Common myeloid progenitor, CD34-positive (primary cell): ENCODE data around the gene RSAD2. TPM values are rescaled to one million over a fixed set of nuclear protein-coding genes. Genes with fewer than 3 reads are reported as not detected.

Experiments
- CTCF ChIA-PET: fragments of 350-600 bp; sonication (Branson Sonifier 250); formaldehyde crosslinking; loops from one replicate; lab custom pipeline; 2021; ENCODE audit warnings: antibody characterized with exemption; lab: Charles Lee
- POLR2A ChIA-PET: fragments of 350-600 bp; sonication (Branson Sonifier 250); formaldehyde crosslinking; loops from one replicate; lab custom pipeline; 2021; ENCODE audit warnings: antibody characterized with exemption; lab: Charles Lee
- DNase-seq, 3 donors: peaks; one replicate each; pipeline versions ENCODE4 v3.0.0 to v3.0.0-alpha.2; 2013
- H3K27ac ChIP-seq, 2 experiments: 1 replicate in 1 of 2; 2 replicates in 1 of 2; pipeline ENCODE4 v1.7.0; 2013; ENCODE audit warnings: inconsistent platforms in 2 of 2, low read length in 2 of 2, mild to moderate bottlenecking in 2 of 2, low read depth in 1 of 2, moderate library complexity in 1 of 2; ENCODE audit not compliant: severe bottlenecking in 2 of 2, insufficient read depth in 1 of 2, poor library complexity in 1 of 2
- H3K27me3 ChIP-seq, 5 experiments: replicated peaks in 2 of 5; 1 replicate in 3 of 5; 2 replicates in 2 of 5; pipeline versions ENCODE4 v1.6.1 to v1.7.0; 2013; ENCODE audit warnings: low read length in 4 of 5, mild to moderate bottlenecking in 2 of 5, moderate library complexity in 2 of 5, inconsistent platforms in 1 of 5; ENCODE audit not compliant: insufficient read depth in 5 of 5, control insufficient read depth in 4 of 5
- H3K36me3 ChIP-seq, 4 experiments: 1 replicate in 2 of 4; 2 replicates in 2 of 4; pipeline versions ENCODE4 v1.6.1 to v1.7.0; 2013; ENCODE audit warnings: low read length in 3 of 4, control low read depth in 1 of 4, mild to moderate bottlenecking in 1 of 4; ENCODE audit not compliant: control insufficient read depth in 4 of 4, insufficient read depth in 4 of 4
- H3K4me1 ChIP-seq, 4 experiments: 1 replicate in 3 of 4; 2 replicates in 1 of 4; pipeline versions ENCODE4 v1.6.1 to v1.7.1; 2013; ENCODE audit warnings: low read length in 3 of 4, mild to moderate bottlenecking in 3 of 4, control low read depth in 1 of 4, inconsistent platforms in 1 of 4, moderate library complexity in 1 of 4; ENCODE audit not compliant: control insufficient read depth in 4 of 4, insufficient read depth in 4 of 4; ENCODE audit errors: control extremely low read depth in 1 of 4
- H3K4me3 ChIP-seq, 7 experiments: 1 replicate in 4 of 7; 2 replicates in 3 of 7; pipeline versions ENCODE4 v1.5.1 to v1.7.0; 2013; ENCODE audit warnings: mild to moderate bottlenecking in 7 of 7, low read length in 6 of 7, moderate library complexity in 6 of 7, inconsistent platforms in 2 of 7, low read depth in 2 of 7, control low read depth in 1 of 7; ENCODE audit not compliant: insufficient read depth in 4 of 7, control insufficient read depth in 1 of 7; ENCODE audit errors: extremely low read depth in 1 of 7
- H3K9me3 ChIP-seq, 5 experiments: 1 replicate in 4 of 5; 2 replicates in 1 of 5; pipeline versions ENCODE4 v1.6.1 to v1.7.1; 2013; ENCODE audit warnings: low read length in 4 of 5, mild to moderate bottlenecking in 2 of 5, inconsistent platforms in 1 of 5, low read depth in 1 of 5, moderate library complexity in 1 of 5; ENCODE audit not compliant: control insufficient read depth in 4 of 5, insufficient read depth in 2 of 5; ENCODE audit errors: control extremely low read depth in 1 of 5
- WGBS: methylation state at CpG from one replicate; pipeline ENCODE4 v1.1.5; 2013; ENCODE audit not compliant: insufficient coverage; 5-methylcytosine and 5-hydroxymethylcytosine counted together
- polyA plus RNA-seq: library from polyadenylated mRNA; unstranded; fragments of 120-200 nt; gene quantifications from one replicate; pipeline ENCODE4 v1.2.1, GENCODE V29; 2013

RSAD2 gene, protein sequence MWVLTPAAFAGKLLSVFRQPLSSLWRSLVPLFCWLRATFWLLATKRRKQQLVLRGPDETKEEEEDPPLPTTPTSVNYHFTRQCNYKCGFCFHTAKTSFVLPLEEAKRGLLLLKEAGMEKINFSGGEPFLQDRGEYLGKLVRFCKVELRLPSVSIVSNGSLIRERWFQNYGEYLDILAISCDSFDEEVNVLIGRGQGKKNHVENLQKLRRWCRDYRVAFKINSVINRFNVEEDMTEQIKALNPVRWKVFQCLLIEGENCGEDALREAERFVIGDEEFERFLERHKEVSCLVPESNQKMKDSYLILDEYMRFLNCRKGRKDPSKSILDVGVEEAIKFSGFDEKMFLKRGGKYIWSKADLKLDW
- 21.4 TPM for polyA plus RNA-seq

DNA sequence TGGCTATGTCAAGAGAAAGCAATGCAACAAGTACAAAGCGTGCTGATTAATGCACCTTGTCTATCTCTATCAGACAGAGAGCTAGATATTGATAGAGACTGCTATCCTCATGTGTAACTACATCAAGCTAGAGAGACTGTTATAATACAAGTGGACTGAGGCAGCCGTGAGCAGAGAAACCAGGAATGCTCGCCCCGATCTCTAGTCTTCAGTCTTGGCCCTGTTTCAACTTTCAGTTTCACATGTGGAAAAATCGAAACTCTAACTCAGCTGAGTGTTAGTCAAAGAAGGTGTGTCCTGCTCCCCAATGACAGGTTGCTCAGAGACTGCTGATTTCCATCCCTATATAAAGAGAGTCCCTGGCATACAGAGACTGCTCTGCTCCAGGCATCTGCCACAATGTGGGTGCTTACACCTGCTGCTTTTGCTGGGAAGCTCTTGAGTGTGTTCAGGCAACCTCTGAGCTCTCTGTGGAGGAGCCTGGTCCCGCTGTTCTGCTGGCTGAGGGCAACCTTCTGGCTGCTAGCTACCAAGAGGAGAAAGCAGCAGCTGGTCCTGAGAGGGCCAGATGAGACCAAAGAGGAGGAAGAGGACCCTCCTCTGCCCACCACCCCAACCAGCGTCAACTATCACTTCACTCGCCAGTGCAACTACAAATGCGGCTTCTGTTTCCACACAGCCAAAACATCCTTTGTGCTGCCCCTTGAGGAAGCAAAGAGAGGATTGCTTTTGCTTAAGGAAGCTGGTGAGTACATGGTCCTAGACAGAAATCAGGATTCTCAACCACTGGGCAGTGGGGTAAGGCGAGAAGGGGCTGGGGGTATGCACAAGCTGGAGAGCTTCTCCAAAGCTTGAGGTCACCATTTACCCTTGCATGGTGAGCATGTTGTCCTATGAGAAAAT, at the start of gene RSAD2:
TSS of gene RSAD2 (plus strand) at position 376 of the 903 bp plus-strand sequence. CDS start at position 400, 24 bp downstream.
- 16% methylated on average over 6 of the region's 10 CpGs for WGBS
- peaks cover 0 to 7% (median 0%) of the 10 kb centered on the region in 5 experiments for H3K9me3 ChIP-seq
- H3K27me3 ChIP-seq: no peaks in the 10 kb centered on the region
- ChIA-PET POLR2A (no interaction called here), CTCF (interaction anchor here (1.1 to 6.0 kb wide), 8 partner anchors 9 to 39 kb away, joined by 3 to 69 read pairs (median 5); partner anchors contain the start of gene CMPK2)
- peak within 1 kb of the TSS in 6 of 7 experiments; percentile 58 to 89 (median 74) for H3K4me3 ChIP-seq
- no peaks in the 10 kb centered on the region for H3K36me3 ChIP-seq
- peak; percentile 68 to 86 (median 81) for DNase-seq
- H3K4me1 ChIP-seq: peaks cover 27 to 74% (median 58%) of the 10 kb centered on the region in 4 experiments
- peak within 1 kb of the TSS; percentile 16 to 67 for H3K27ac ChIP-seq

DNA sequence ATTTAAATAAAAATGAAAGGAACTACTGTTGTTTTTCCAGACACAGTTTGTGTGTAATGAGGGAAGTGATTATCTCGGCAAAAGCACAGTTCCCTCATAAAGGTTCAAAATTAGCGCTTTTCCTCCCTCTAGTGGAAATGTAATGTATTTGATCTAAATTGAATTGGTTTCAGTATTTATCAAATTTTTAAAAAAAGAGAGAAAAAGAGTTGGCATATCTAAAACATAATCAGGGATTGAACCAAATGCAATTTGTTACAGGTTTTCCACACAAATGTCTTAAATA, 49.3 kb upstream of the RSAD2 start:
- peaks cover 0 to 9% (median 2%) of the 10 kb centered on the region in 4 experiments for H3K4me1 ChIP-seq
- no CpG with 5 or more reads among the region's 2 CpGs for WGBS
- H3K27me3 ChIP-seq: no peaks in the 10 kb centered on the region
- no peak overlapping the region for H3K4me3 ChIP-seq
- H3K36me3 ChIP-seq: no peaks in the 10 kb centered on the region
- peaks cover 0 to 18% (median 8%) of the 10 kb centered on the region in 5 experiments for H3K9me3 ChIP-seq
- ChIA-PET CTCF (no interaction called here), POLR2A (no interaction called here)
- peak; percentile 46 to 73 (median 70) for DNase-seq
- no peak overlapping the region for H3K27ac ChIP-seq

DNA sequence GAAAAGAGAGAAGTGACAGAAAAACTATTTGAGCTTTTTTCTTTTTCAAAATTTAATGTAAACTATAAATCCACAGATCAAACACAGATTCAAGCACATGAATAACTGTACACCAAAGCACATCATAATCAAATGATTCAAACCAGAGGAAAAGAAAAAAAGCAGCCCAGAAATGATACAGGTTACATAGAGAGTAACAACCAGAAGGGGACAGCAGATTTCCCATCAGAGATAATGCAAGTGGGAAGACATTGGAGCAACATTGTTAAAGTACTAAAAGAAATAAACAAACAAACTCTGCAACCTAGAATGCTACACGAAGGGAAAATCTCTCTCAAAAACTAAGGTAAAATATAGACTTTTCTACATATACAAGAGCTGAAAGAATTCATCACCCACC, 46.3 kb upstream of the RSAD2 start:
- POLR2A ChIA-PET: no interaction called here
- no peaks in the 10 kb centered on the region for H3K36me3 ChIP-seq
- DNase-seq: peak in 2 of 3 donors; percentile 30 to 48
- H3K4me1 ChIP-seq: peaks cover 0 to 11% (median 2%) of the 10 kb centered on the region in 4 experiments
- WGBS: no CpG with 5 or more reads among the region's 1 CpG
- H3K4me3 ChIP-seq: no peak overlapping the region
- CTCF ChIA-PET: interaction anchor here (1.4 kb wide), 1 partner anchor 57 kb away, joined by 3 read pairs; no protein-coding TSS in a partner anchor
- no peak overlapping the region for H3K27ac ChIP-seq
- H3K9me3 ChIP-seq: peaks cover 6 to 32% (median 12%) of the 10 kb centered on the region in 5 experiments
- H3K27me3 ChIP-seq: no peaks in the 10 kb centered on the region

DNA sequence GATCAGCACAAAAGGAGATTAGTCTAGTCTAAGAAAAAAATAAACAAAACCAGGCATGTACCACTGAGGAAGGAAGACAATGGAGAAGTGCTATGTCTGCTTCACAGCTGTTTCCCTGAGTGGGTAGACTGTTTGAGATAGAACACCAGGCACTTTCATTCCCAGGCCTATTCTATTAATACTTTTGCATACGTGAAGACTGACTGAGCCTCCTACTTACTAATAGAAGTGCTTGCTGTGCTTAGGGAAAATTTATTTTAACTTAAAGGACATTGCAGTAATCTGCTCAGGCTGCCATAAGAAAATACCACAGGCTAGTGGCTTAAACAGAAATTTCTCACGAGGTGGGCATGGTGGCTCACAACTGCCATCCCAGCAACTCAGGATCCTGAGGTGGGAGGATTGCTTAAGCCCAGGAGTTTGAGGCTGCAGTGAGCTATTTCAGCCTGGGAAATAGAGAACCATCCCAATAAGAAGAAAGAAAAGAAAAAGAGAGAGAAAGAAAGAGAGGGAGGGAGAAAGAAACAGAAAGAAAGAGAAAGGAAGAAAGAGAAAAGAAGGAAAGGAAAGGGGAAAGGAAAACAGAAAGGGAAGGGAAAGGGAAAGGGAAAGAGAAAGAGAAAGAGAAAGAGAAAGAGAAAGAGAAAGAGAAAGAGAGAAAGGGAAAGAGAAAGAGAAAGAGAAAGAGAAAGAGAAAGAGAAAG, 44.8 kb upstream of the RSAD2 start:
- Histone ChIP-seq H3K9me3 (peaks cover 6 to 32% (median 12%) of the 10 kb centered on the region in 5 experiments), H3K27ac (no peak overlapping the region), H3K4me1 (peaks cover 0 to 8% (median 0%) of the 10 kb centered on the region in 4 experiments), H3K27me3 (no peaks in the 10 kb centered on the region), H3K4me3 (no peak overlapping the region), H3K36me3 (no peaks in the 10 kb centered on the region)
- no peak for DNase-seq
- POLR2A ChIA-PET: no interaction called here
- WGBS: 100% methylated on average over 1 of the region's 2 CpGs
- CTCF ChIA-PET: no interaction called here

DNA sequence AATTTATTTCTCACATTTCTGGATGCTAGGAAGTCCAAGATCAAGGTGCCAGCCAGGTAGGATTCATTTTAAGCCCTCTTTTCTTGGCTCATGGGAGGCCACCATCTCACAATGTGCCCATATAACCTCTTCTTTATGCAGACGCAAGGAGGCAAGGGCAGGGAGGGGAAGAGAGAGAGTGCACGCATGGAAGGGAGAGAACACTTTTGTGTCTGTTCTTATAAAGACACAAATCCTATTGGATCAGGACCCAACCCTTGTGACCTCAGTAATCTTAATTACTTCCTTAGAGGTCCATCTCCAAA, 44.3 kb upstream of the RSAD2 start:
- Histone ChIP-seq H3K4me3 (no peak overlapping the region), H3K27me3 (no peaks in the 10 kb centered on the region), H3K4me1 (peaks cover 0 to 2% (median 0%) of the 10 kb centered on the region in 4 experiments), H3K36me3 (no peaks in the 10 kb centered on the region), H3K27ac (no peak overlapping the region), H3K9me3 (peaks cover 6 to 35% (median 14%) of the 10 kb centered on the region in 5 experiments)
- no peak for DNase-seq
- CTCF ChIA-PET: no interaction called here
- 100% methylated on average over 1 of the region's 2 CpGs for WGBS
- POLR2A ChIA-PET: no interaction called here

DNA sequence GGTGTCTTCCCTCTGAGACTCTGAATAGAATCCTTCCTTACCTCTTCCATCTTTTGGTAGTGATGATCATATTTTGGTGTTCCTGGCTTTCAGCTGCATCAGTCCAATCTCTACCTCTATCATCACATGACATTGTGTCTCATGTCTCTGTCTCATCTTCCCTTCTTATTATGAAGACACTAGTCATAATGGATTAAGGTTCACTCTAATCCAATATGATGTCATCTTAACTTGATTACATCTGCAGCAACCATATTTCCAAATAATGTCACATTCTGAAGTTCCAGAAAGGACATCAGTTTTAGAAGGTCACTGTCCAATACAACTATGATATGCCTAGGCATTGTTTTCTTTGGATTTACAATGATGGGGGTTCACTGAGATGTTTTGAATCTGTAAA, 43.4 kb upstream of the RSAD2 start:
- Histone ChIP-seq H3K4me1 (peaks cover 0 to 2% (median 0%) of the 10 kb centered on the region in 4 experiments), H3K9me3 (peaks cover 6 to 41% (median 17%) of the 10 kb centered on the region in 5 experiments), H3K4me3 (no peak overlapping the region), H3K27ac (no peak overlapping the region), H3K27me3 (no peaks in the 10 kb centered on the region), H3K36me3 (no peaks in the 10 kb centered on the region)
- ChIA-PET CTCF (interaction anchor here (0.7 to 1.3 kb wide), 2 partner anchors 13 to 232 kb away, joined by 3 read pairs; no protein-coding TSS in a partner anchor), POLR2A (no interaction called here)
- DNase-seq: no peak
